Measurements from ENCODE around the gene ABCA4.

GRCh38 chr1:94120991-94121390 lies at the start of gene ABCA4:
- TF ChIP-seq CTCF (IDR thresholded peaks at IDR 0.05 in 4 of 5, conservative IDR thresholded peaks at IDR 0.05 in 1 of 5) (no peak), POLR2A (IDR thresholded peaks at IDR 0.05) (no peak)
